Keratinocyte (primary cell): ENCODE measurements around the gene GPATCH4. TPM values are rescaled to one million over a fixed set of nuclear protein-coding genes. Genes with fewer than 3 reads are reported as not detected.
"Not testable (repeated sequence)": the region's sequence is repeated elsewhere in the genome, so short reads cannot be mapped to it uniquely, and the experiment has no call there.

Source experiments
- DNase-seq: peaks from one replicate; pipeline ENCODE4 v3.0.0-alpha.2; 2011; ENCODE audit warnings: low read depth, missing footprints, low spot score
- FAIRE-seq: peaks from 2 replicates; lab custom pipeline; 2011; peaks lifted over from hg19 to GRCh38; lab: Jason Lieb, UNC
- H2AFZ ChIP-seq: 2 replicates; pipeline ENCODE4 v1.6.0; 2012; ENCODE audit warnings: low read length, control low read depth, inconsistent platforms; ENCODE audit not compliant: control insufficient read depth
- H3K27ac ChIP-seq: 2 replicates; pipeline ENCODE4 v1.5.1; 2011; ENCODE audit warnings: low read length; ENCODE audit not compliant: control insufficient read depth, insufficient read depth
- H3K27me3 ChIP-seq: 3 replicates; pipeline ENCODE4 v1.6.0; 2011; ENCODE audit warnings: low read length; ENCODE audit not compliant: control insufficient read depth, insufficient read depth; ENCODE audit errors: extremely low read depth
- H3K36me3 ChIP-seq, 2 experiments: 2 replicates in 1 of 2; 3 replicates in 1 of 2; pipeline ENCODE4 v1.5.1; 2011; ENCODE audit warnings: low read length in 2 of 2, mild to moderate bottlenecking in 1 of 2; ENCODE audit not compliant: control insufficient read depth in 2 of 2, insufficient read depth in 2 of 2; ENCODE audit errors: extremely low read depth in 1 of 2
- H3K4me1 ChIP-seq: 3 replicates; pipeline ENCODE4 v1.5.1; 2011; ENCODE audit warnings: low read length; ENCODE audit not compliant: control insufficient read depth, insufficient read depth; ENCODE audit errors: extremely low read depth
- H3K4me2 ChIP-seq: 3 replicates; pipeline ENCODE4 v1.6.0; 2011; ENCODE audit warnings: low read depth, low read length; ENCODE audit not compliant: control insufficient read depth, insufficient read depth; ENCODE audit errors: extremely low read depth
- H3K4me3 ChIP-seq, 3 experiments: fragments of 200-600 bp in 1 of 3; sonication (generic) in 1 of 3; 2 replicates in 2 of 3; 3 replicates in 1 of 3; pipeline ENCODE4 v1.5.1; 2011 to 2016; ENCODE audit warnings: low read length in 3 of 3, mild to moderate bottlenecking in 3 of 3, control low read depth in 2 of 3, inconsistent platforms in 1 of 3, low read depth in 1 of 3, mixed read lengths in 1 of 3, mixed run types in 1 of 3, moderate library complexity in 1 of 3; ENCODE audit not compliant: control insufficient read depth in 2 of 3, insufficient read depth in 2 of 3; ENCODE audit errors: extremely low read depth in 1 of 3
- H3K79me2 ChIP-seq: 2 replicates; pipeline ENCODE4 v1.6.0; 2012; ENCODE audit warnings: low read length; ENCODE audit not compliant: control insufficient read depth, insufficient read depth
- H3K9ac ChIP-seq: 3 replicates; pipeline ENCODE4 v1.6.0; 2011; ENCODE audit warnings: low read length; ENCODE audit not compliant: control insufficient read depth, insufficient read depth; ENCODE audit errors: extremely low read depth
- H3K9me1 ChIP-seq: 3 replicates; pipeline ENCODE4 v1.6.0; 2011; ENCODE audit warnings: low read length; ENCODE audit not compliant: control insufficient read depth, insufficient read depth; ENCODE audit errors: extremely low read depth
- H3K9me3 ChIP-seq: 2 replicates; pipeline ENCODE4 v1.5.1; 2012; ENCODE audit warnings: low read depth, low read length; ENCODE audit not compliant: control insufficient read depth
- H4K20me1 ChIP-seq: 3 replicates; pipeline ENCODE4 v1.6.0; 2011; ENCODE audit warnings: low read length; ENCODE audit not compliant: control insufficient read depth, insufficient read depth; ENCODE audit errors: extremely low read depth
- EZH2 ChIP-seq: IDR thresholded peaks from one replicate; pipeline ENCODE4 v1.6.1; 2012; ENCODE audit warnings: inconsistent platforms, mild to moderate bottlenecking, low read length, moderate library complexity
- dilution Hi-C: fragments of 300-500 bp; cut with MboI; formaldehyde crosslinking; loops from one replicate; pipeline ENCODE4 v1.7.0; 2020; ENCODE audit warnings: low sequenced_read_pairs; ENCODE audit not compliant: extremely low pct_ligation_motif_present
- polyA plus RNA-seq, 5 experiments: library from polyadenylated mRNA; depleted of rRNA in 3 of 5; stranded (reverse) in 3 of 5; stranded (forward) in 1 of 5; unstranded in 1 of 5; fragments of >200 nt; gene quantifications; 1 replicate in 1 of 5; 2 replicates in 3 of 5; 3 replicates in 1 of 5; pipeline versions ENCODE4 v1.2.1 to v1.2.3, GENCODE V29; 2011 to 2012; ENCODE audit warnings: missing spikeins in 2 of 5, low read depth in 1 of 5, low replicate concordance in 1 of 5
- TF ChIP-seq, protein P1 (sequence below), 3 experiments: IDR thresholded peaks in 1 of 3; conservative IDR thresholded peaks in 1 of 3; optimal IDR thresholded peaks in 1 of 3; 2 replicates in 2 of 3; 3 replicates in 1 of 3; pipeline versions ENCODE3 to v1.5.1; 2011; ENCODE audit warnings: low read length in 3 of 3, mild to moderate bottlenecking in 3 of 3, moderate library complexity in 2 of 3, control low read depth in 1 of 3, inconsistent platforms in 1 of 3; ENCODE audit not compliant: insufficient read depth in 2 of 3; ENCODE audit errors: extremely low read depth in 1 of 3

Gene GPATCH4
- polyA plus RNA-seq, 1 donor (not counting 4 experiments of a cell fraction or from before 2014, with no cell fraction given), result 43.5 TPM

DNA sequence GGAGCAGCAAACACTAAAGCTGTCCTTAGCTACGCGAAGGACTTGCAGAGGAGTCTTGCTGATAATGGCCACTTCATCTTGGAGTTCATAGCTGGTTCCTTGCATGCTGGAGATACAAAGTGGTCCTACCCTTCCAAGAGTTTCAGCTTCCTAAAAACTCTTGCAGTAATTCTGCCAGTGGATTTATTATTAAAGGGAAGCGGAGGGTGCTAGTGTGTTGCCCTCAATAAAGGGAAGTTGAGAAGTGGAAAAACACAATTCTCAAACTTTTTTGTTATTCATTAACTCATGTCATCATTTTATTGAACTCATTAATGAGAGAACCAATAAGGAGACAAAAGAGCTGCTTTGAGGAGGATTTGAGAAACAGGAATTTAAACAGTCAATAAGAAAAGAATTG lies 11.4 kb upstream of the GPATCH4 start:
- no peak overlapping the region for H3K27ac ChIP-seq
- H3K4me3 ChIP-seq, result no peak overlapping the region
- no peaks in the 10 kb centered on the region for H3K9me3 ChIP-seq
- peaks cover 8% of the 10 kb centered on the region for H3K27me3 ChIP-seq
- no peak overlapping the region for H3K4me2 ChIP-seq
- H3K36me3 ChIP-seq, result no peaks in the 10 kb centered on the region
- H4K20me1 ChIP-seq, result peaks cover 2% of the 10 kb centered on the region
- H3K79me2 ChIP-seq, result no peaks in the 10 kb centered on the region
- FAIRE-seq, result no peak
- H3K9me1 ChIP-seq, result no peaks in the 10 kb centered on the region
- no peak overlapping the region for H3K9ac ChIP-seq
- dilution Hi-C loops, result no loop called here
- DNase-seq, result no peak
- no peaks in the 10 kb centered on the region for H3K4me1 ChIP-seq
- no peak overlapping the region for H2AFZ ChIP-seq
- TF ChIP-seq EZH2, result no peak
- TF ChIP-seq, protein P1, sequence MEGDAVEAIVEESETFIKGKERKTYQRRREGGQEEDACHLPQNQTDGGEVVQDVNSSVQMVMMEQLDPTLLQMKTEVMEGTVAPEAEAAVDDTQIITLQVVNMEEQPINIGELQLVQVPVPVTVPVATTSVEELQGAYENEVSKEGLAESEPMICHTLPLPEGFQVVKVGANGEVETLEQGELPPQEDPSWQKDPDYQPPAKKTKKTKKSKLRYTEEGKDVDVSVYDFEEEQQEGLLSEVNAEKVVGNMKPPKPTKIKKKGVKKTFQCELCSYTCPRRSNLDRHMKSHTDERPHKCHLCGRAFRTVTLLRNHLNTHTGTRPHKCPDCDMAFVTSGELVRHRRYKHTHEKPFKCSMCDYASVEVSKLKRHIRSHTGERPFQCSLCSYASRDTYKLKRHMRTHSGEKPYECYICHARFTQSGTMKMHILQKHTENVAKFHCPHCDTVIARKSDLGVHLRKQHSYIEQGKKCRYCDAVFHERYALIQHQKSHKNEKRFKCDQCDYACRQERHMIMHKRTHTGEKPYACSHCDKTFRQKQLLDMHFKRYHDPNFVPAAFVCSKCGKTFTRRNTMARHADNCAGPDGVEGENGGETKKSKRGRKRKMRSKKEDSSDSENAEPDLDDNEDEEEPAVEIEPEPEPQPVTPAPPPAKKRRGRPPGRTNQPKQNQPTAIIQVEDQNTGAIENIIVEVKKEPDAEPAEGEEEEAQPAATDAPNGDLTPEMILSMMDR (optimal IDR thresholded peaks at IDR 0.05 in 1 of 3, IDR thresholded peaks at IDR 0.05 in 1 of 3, conservative IDR thresholded peaks at IDR 0.05 in 1 of 3; ENCODE audit: extremely low read depth in 1 of 3, insufficient read depth in 2 of 3, low read length in 3 of 3), result no peak

DNA sequence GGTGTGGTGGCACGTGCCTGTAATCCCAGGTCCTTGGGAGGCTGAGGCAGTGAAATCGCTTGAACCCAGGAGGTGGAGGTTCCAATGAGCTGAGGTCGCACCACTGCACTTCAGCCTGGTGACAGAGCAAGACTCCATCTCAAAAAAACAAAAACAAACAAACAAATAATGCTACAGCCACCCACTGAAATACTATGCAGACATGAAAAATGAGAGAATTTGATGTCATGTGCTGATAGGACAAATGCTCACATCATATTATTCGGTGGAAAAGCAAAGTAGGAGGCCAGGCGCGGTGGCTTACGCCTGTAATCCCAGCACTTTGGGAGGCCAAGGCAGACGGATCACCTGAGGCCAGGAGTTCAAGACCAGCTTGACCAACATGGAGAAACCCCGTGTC lies 8.8 kb upstream of the GPATCH4 start:
- H3K9me3 ChIP-seq, H3K79me2 ChIP-seq, H3K4me2 ChIP-seq, H3K27me3 ChIP-seq, FAIRE-seq, H3K9me1 ChIP-seq, H3K9ac ChIP-seq, H3K27ac ChIP-seq, H3K4me1 ChIP-seq, H4K20me1 ChIP-seq, dilution Hi-C loops, H3K4me3 ChIP-seq, H2AFZ ChIP-seq, H3K36me3 ChIP-seq, DNase-seq: not testable (repeated sequence)

DNA sequence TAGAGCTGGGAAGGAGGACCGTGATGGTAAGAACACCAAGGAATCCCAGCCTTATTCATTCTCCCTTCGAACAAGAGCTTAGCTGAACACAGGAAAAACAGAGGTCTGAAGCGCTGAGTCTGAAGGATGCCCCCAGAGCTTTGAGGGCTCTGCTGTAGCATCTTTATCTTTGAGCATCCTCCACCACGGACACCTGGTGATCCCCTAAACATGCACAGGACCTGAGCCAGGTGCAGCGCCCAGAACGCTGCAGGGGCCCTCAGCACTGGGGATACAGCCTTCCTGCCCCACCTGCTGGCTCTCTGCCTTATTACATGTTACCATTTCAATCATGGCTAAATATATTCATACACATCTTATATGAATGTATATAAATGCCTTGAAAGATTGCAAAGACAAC lies 7.7 kb upstream of the GPATCH4 start:
- H3K4me3 ChIP-seq, result no peak overlapping the region
- H3K79me2 ChIP-seq, result no peaks in the 10 kb centered on the region
- no peak overlapping the region for H2AFZ ChIP-seq
- no peaks in the 10 kb centered on the region for H3K27me3 ChIP-seq
- no peaks in the 10 kb centered on the region for H3K9me3 ChIP-seq
- DNase-seq (no peak), FAIRE-seq (no peak)
- H3K36me3 ChIP-seq, result no peaks in the 10 kb centered on the region
- TF ChIP-seq, protein P1 (optimal IDR thresholded peaks at IDR 0.05 in 1 of 3, IDR thresholded peaks at IDR 0.05 in 1 of 3, conservative IDR thresholded peaks at IDR 0.05 in 1 of 3; ENCODE audit: extremely low read depth in 1 of 3, insufficient read depth in 2 of 3, low read length in 3 of 3), result peak; percentile 69 to 83 (median 73)
- TF ChIP-seq EZH2, result no peak
- H3K4me2 ChIP-seq, result no peak overlapping the region
- H3K9ac ChIP-seq, result no peak overlapping the region
- H4K20me1 ChIP-seq, result peaks cover 2% of the 10 kb centered on the region
- H3K27ac ChIP-seq, result no peak overlapping the region
- dilution Hi-C loops, result no loop called here
- H3K9me1 ChIP-seq, result no peaks in the 10 kb centered on the region
- H3K4me1 ChIP-seq, result no peaks in the 10 kb centered on the region
